Heart left ventricle (tissue), 13 donors: ENCODE data around the gene OPHN1.

ENCODE experiments used
- POLR2A ChIP-seq, 2 donors: fragments of 450-650 bp; IDR thresholded peaks; one replicate each; pipeline ENCODE4 v1.6.1; 2017; ENCODE audit warnings: antibody characterized with exemption in 2 of 2, mild to moderate bottlenecking in 2 of 2, moderate library complexity in 2 of 2
- TF ChIP-seq, protein P1 (sequence below), 12 donors: fragments of 200-600 bp; sonication (generic) in 4 of 12; IDR thresholded peaks; one replicate each; pipeline versions ENCODE4 v1.5.0 to v1.8.0; 2018 to 2022; ENCODE audit warnings: antibody characterized with exemption in 12 of 12, mild to moderate bottlenecking in 5 of 12
- donor health status: ischemic (EF 13 %, LVEDD 7.1; RV severe dilation, severe dysfunction).
- donor health status: DM: no; HTN: yes; CAD: no.
- donor health status: DM: no; HTN: no; CAD: no.
- donor health status: ischemic (EF 25% LVEDD 6.9; RV normal size, moderate dysfunction).
- donor health status: ischemic (EF 25% LVEDD 5.7; RV mildly dilated, moderate dysfunction).
- donor health status: ischemic (EF 35%, LVEDD 5.7; RV mildly dilated, moderate dysfunction).
- donor health status: nonischemic (EF 11% LVEDD 7.7; RV severe dilation, severe dysfunction).
- donor health status: DM: yes; HTN: yes; CAD: no.
- donor health status: PGD.
- donor health status: ischemic (EF 29% LVEDD 5.4; RV normal size, mild dysfunction).
- donor health status: nonischemic (EF 23%, LVEDD 6.1; RV moderate dilation, normal function).

DNA sequence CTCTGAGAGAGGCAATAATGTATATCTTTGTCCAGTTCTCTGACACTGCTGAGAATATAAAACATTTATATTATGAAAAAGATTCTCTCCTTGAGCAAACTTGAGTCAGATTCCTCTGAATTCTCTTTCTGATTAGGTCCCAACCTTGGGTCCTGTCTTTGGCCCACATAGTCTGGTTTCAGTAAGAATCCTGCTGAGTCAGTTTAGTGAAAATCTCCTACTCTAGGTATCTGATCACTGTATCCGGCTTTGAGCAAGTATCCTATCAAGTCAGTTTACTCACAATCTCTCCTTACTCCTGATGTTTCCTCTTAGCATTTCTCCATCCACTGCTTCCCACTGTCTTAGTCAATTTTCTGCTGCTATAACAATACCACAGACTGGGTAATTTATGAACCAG, 253.9 kb downstream of the OPHN1 start:
- TF ChIP-seq, protein P1, sequence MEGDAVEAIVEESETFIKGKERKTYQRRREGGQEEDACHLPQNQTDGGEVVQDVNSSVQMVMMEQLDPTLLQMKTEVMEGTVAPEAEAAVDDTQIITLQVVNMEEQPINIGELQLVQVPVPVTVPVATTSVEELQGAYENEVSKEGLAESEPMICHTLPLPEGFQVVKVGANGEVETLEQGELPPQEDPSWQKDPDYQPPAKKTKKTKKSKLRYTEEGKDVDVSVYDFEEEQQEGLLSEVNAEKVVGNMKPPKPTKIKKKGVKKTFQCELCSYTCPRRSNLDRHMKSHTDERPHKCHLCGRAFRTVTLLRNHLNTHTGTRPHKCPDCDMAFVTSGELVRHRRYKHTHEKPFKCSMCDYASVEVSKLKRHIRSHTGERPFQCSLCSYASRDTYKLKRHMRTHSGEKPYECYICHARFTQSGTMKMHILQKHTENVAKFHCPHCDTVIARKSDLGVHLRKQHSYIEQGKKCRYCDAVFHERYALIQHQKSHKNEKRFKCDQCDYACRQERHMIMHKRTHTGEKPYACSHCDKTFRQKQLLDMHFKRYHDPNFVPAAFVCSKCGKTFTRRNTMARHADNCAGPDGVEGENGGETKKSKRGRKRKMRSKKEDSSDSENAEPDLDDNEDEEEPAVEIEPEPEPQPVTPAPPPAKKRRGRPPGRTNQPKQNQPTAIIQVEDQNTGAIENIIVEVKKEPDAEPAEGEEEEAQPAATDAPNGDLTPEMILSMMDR (IDR thresholded peaks at IDR 0.05), result no peak
- no peak for TF ChIP-seq POLR2A (IDR thresholded peaks at IDR 0.05)
